ENCODE measurements around the gene TOR3A. TPM values are rescaled to one million over a fixed set of nuclear protein-coding genes. Genes with fewer than 3 reads are reported as not detected.
A peak's percentile ranks its signal among the peaks of the same experiment; 100 is the strongest.
"Not testable (repeated sequence)": the region's sequence is repeated elsewhere in the genome, so short reads cannot be mapped to it uniquely, and the experiment has no call there.

TOR3A gene
- total RNA-seq, 1 experiment from 2014 or later: 98.5 TPM

- in situ Hi-C loops (cut with HindIII; ENCODE audit: low pct_unique_long_range_greater_than_20kb, low sequenced_read_pairs): no loop called here
- DNase-seq (ENCODE audit: low read depth): peak; percentile 51
Observed at GRCh38 chr1:179129702-179130473, 48.0 kb downstream of the TOR3A start.

DNA sequence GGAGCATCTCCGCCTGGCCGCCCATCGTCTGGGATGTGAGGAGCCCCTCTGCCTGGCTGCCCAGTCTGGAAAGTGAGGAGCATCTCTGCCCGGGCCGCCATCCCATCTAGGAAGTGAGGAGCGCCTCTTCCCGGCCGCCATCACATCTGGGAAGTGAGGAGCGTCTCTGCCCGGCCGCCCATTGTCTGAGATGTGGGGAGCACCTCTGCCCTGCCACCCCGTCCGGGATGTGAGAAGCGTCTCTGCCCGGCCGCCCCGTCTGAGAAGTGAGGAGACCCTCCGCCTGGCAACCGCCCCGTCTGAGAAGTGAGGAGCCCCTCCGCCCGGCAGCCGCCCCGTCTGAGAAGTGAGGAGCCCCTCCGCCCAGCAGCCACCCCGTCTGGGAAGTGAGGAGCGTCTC is 53.3 kb downstream of the TOR3A start:
- in situ Hi-C loops (cut with HindIII; ENCODE audit: low pct_unique_long_range_greater_than_20kb, low sequenced_read_pairs); DNase-seq (ENCODE audit: low read depth): not testable (repeated sequence)

DNA sequence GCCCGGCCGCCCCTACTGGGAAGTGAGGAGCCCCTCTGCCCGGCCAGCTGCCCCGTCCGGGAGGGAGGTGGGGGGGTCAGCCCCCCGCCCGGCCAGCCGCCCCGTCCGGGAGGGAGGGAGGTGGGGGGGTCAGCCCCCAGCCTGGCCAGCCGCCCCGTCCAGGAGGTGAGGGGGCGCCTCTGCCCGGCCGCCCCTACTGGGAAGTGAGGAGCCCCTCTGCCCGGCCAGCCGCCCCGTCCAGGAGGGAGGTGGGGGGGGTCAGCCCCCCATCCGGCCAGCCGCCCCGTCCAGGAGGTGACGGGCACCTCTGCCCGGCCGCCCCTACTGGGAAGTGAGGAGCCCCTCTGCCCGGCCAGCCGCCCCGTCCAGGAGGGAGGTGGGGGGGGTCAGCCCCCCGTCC is 53.8 kb downstream of the TOR3A start:
- DNase-seq (ENCODE audit: low read depth); in situ Hi-C loops (cut with HindIII; ENCODE audit: low pct_unique_long_range_greater_than_20kb, low sequenced_read_pairs): not testable (repeated sequence)

DNA sequence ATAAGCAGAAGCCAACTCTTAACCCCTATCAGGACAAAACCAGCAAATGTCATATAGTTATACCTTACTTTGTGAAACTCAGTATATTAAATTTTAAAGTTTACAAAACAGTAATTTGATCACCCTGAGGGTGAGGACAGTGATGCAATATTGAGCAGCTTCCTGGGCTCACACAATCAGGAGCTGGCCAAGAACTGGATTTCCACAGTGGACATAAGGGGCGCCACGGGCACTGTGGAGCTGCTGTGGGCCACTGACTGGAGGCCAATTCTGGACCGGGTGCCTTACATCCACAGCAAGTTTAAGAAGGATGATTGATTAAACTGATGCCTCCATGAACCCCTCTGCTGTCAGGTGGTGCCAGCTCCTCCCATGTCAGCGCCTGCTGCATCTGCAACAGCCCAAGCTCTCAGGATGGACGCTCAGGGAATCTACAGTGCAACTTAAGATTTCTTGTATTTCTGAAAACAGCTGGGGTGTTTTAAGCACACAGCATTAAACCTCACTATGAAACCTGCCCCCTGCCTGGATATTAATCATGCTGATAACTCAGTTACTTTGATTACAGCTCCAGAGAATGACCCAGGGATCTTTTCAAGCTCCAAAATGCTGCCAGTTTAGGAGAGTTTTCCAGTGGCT is 55.9 kb downstream of the TOR3A start:
- DNase-seq (ENCODE audit: low read depth): no peak
- in situ Hi-C loops (cut with HindIII; ENCODE audit: low pct_unique_long_range_greater_than_20kb, low sequenced_read_pairs): no loop called here

- in situ Hi-C loops (cut with HindIII; ENCODE audit: low pct_unique_long_range_greater_than_20kb, low sequenced_read_pairs); DNase-seq (ENCODE audit: low read depth): not testable (repeated sequence)
Observed at GRCh38 chr1:179138755-179139154, 56.9 kb downstream of the TOR3A start.

- in situ Hi-C loops (cut with HindIII; ENCODE audit: low pct_unique_long_range_greater_than_20kb, low sequenced_read_pairs): no loop called here
- DNase-seq (ENCODE audit: low read depth): peak; percentile 30
Observed at GRCh38 chr1:179141592-179142251, 59.9 kb downstream of the TOR3A start.

GRCh38 chr1:179142889-179143299 is 61.0 kb downstream of the TOR3A start:
- peak; percentile 84 for DNase-seq (ENCODE audit: low read depth)
- in situ Hi-C loops (cut with HindIII; ENCODE audit: low pct_unique_long_range_greater_than_20kb, low sequenced_read_pairs): no loop called here

GRCh38 chr1:179143322-179143721 is 61.5 kb downstream of the TOR3A start:
- in situ Hi-C loops (cut with HindIII; ENCODE audit: low pct_unique_long_range_greater_than_20kb, low sequenced_read_pairs): no loop called here
- DNase-seq (ENCODE audit: low read depth): no peak

- no peak for DNase-seq (ENCODE audit: low read depth)
- in situ Hi-C loops (cut with HindIII; ENCODE audit: low pct_unique_long_range_greater_than_20kb, low sequenced_read_pairs): no loop called here
Observed at GRCh38 chr1:179144626-179145025, 62.8 kb downstream of the TOR3A start.

- no peak for DNase-seq (ENCODE audit: low read depth)
- in situ Hi-C loops (cut with HindIII; ENCODE audit: low pct_unique_long_range_greater_than_20kb, low sequenced_read_pairs): no loop called here
Observed at GRCh38 chr1:179145521-179145920, 63.7 kb downstream of the TOR3A start.

Other genes with a start within 250 kb of the TOR3A start
- gene ANGPTL1, start 211.0 kb upstream of the TOR3A start, total RNA-seq (2014; rRNA removed; shearing (Covaris generic); ENCODE audit: low replicate concordance): not detected in 2 replicates
- 17.3 and 17.5 TPM in 2 replicates for gene FAM20B, start 56.2 kb upstream of the TOR3A start, total RNA-seq (2014; rRNA removed; shearing (Covaris generic); ENCODE audit: low replicate concordance)
- gene ABL2, start 147.6 kb downstream of the TOR3A start, total RNA-seq (2014; rRNA removed; shearing (Covaris generic); ENCODE audit: low replicate concordance): 7.1 and 9.4 TPM in 2 replicates
- gene SOAT1, start 211.7 kb downstream of the TOR3A start, total RNA-seq (2014; rRNA removed; shearing (Covaris generic); ENCODE audit: low replicate concordance): 16.2 and 17.5 TPM in 2 replicates